Measurements from ENCODE around the gene VPS16. TPM values are rescaled to one million over a fixed set of nuclear protein-coding genes. Genes with fewer than 3 reads are reported as not detected.

Gene VPS16
- total and polyA plus RNA-seq, 2 of the 8 experiments (the other 6 are each of a cell fraction or from before 2014, with no cell fraction given): 23.8 to 25.9 TPM

DNA sequence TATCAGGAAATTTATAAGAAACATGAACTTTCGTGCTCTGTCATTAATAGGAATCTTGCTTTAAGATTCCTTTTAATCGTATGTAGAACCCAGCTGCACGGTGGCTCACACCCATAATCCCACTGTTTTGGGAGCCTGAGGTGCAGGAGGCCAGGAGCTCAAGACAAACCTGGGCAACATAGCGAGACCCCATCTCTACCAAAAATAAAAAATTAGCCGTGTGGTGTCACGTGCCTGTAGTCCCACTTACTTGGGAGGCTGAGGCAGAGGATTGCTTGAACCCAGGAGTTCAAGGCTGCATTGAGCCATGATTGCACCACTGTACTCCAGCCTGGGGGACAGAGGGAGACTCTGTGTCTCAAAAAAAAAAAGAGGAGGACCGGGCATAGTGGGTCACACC is 40.1 kb downstream of the VPS16 start (continued):
- TF ChIP-seq GTF2F1 (IDR thresholded peaks at IDR 0.05; ENCODE audit: borderline replicate concordance, low read depth, low read length): no peak
